Measurements from ENCODE around the gene TNFRSF11A. TPM values are rescaled to one million over a fixed set of nuclear protein-coding genes. Genes with fewer than 3 reads are reported as not detected.

TNFRSF11A gene
- 10 to 100 TPM in 1 of 2 donors, 1 to 10 TPM in 1; 5.4 to 13.7 TPM for total RNA-seq

DNA sequence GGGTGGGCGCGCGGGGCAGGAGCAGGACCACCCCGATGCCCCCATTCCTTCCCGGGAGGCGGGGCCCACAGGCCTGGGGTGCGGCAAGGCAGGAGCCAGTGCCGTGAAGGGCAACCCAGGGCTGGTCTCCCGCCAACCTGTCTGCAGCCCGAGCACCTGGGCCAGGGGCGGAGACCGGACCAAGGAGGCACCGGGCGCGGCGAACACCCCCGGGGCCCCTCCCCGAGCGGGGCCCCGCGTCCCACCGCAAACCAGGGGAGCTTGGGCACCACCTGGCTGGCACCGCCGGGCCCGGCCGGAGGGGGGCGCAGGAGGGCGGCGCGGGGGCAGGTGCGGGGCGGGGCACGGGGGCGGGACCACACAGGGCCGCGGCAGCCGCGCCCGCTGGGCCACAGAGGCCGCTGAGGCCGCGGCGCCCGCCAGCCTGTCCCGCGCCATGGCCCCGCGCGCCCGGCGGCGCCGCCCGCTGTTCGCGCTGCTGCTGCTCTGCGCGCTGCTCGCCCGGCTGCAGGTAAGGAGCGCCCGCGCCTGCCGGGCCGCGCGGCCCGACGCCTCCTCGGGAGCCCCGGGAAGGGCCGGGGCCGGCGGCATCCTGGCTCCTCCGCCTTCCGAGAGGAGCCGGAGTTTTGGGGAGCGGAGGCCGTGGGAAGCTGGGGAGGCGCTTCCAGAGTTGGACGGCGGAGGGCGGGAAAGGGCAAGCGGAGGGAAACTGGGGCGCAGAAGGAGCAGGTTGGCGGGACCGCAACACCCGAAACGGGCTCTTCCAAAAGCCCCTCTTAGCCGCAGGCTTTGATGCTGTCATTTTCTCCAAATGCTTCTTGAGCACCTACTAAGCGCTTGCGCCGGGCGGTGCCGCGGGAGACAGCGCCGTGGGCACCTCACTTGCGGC is at the start of gene TNFRSF11A:
TSS of gene TNFRSF11A (plus strand) at position 394 of the 889 bp plus-strand sequence. CDS start at position 437, 43 bp downstream.
- Mint-ChIP-seq H3K4me3 (peak within 1 kb of the TSS; percentile 83 to 90), H3K4me1 (ENCODE audit: low read depth) (peaks cover 58% of the 10 kb centered on the region), H3K27me3 (ENCODE audit: low read depth) (peaks cover 64% of the 10 kb centered on the region), H3K27ac (peak within 1 kb of the TSS; percentile 83), H3K9me3 (no peaks in the 10 kb centered on the region), H3K36me3 (ENCODE audit: insufficient read depth in 2 of 2) (peaks cover 0 to 3% of the 10 kb centered on the region in 2 donors)
- DNase-seq (peak; percentile 70 to 85), ATAC-seq (replicated peaks in 1 of 2) (peak; percentile 81 to 83)

- H3K9me3 Mint-ChIP-seq, result no peaks in the 10 kb centered on the region
- H3K4me3 Mint-ChIP-seq, result no peak overlapping the region
- H3K27me3 Mint-ChIP-seq (ENCODE audit: low read depth), result no peaks in the 10 kb centered on the region
- DNase-seq (no peak), ATAC-seq (replicated peaks in 1 of 2) (no peak)
- H3K36me3 Mint-ChIP-seq (ENCODE audit: insufficient read depth in 2 of 2), result peaks cover 4 to 8% of the 10 kb centered on the region in 2 donors
- H3K27ac Mint-ChIP-seq, result no peak overlapping the region
- H3K4me1 Mint-ChIP-seq (ENCODE audit: low read depth), result peaks cover 22% of the 10 kb centered on the region
Measured at GRCh38 chr18:62277045-62277444, 48.1 kb upstream of the TNFRSF11A start.

GRCh38 chr18:62279561-62279960 is 45.5 kb upstream of the TNFRSF11A start:
- Mint-ChIP-seq H3K4me1 (ENCODE audit: low read depth) (peaks cover 28% of the 10 kb centered on the region), H3K36me3 (ENCODE audit: insufficient read depth in 2 of 2) (peaks cover 4 to 5% of the 10 kb centered on the region in 2 donors), H3K27ac (no peak overlapping the region), H3K9me3 (no peaks in the 10 kb centered on the region), H3K27me3 (ENCODE audit: low read depth) (no peaks in the 10 kb centered on the region), H3K4me3 (no peak overlapping the region)
- ATAC-seq (replicated peaks in 1 of 2), result no peak
- DNase-seq, result no peak

DNA sequence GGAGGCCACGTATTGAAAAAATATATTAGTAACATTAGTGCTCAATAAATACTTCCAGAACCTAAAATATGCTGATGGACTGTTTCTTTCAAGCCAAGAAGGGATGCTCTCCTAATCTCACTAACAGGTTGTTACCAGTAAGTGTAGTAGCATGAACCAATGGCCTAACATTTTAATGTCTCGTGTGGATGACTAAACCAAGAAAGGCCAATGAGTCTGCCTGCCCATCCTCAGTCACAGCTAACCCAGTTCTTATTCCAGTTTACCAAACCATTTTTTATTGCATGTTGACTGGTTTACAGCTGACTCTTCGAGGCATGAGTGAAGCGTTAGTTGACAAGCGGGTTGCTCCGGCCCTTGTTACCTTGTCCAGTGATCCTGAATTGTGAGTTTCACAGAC is 45.1 kb upstream of the TNFRSF11A start:
- Mint-ChIP-seq H3K9me3 (no peaks in the 10 kb centered on the region), H3K27ac (no peak overlapping the region), H3K4me3 (no peak overlapping the region), H3K4me1 (ENCODE audit: low read depth) (peaks cover 28% of the 10 kb centered on the region), H3K27me3 (ENCODE audit: low read depth) (no peaks in the 10 kb centered on the region), H3K36me3 (ENCODE audit: insufficient read depth in 2 of 2) (peaks cover 4% of the 10 kb centered on the region in 2 donors)
- no peak for ATAC-seq (replicated peaks in 1 of 2)
- no peak for DNase-seq

GRCh38 chr18:62280786-62281185 is 44.3 kb upstream of the TNFRSF11A start:
- Mint-ChIP-seq H3K27me3 (ENCODE audit: low read depth) (no peaks in the 10 kb centered on the region), H3K36me3 (ENCODE audit: insufficient read depth in 2 of 2) (peaks cover 4 to 7% of the 10 kb centered on the region in 2 donors), H3K4me1 (ENCODE audit: low read depth) (peaks cover 34% of the 10 kb centered on the region), H3K9me3 (no peaks in the 10 kb centered on the region), H3K4me3 (peak overlapping the region in 1 of 2 donors; percentile 12), H3K27ac (peak overlapping the region; percentile 62)
- ATAC-seq (replicated peaks in 1 of 2), result peak in 1 of 2 donors; percentile 15
- no peak for DNase-seq

- Mint-ChIP-seq H3K9me3 (no peaks in the 10 kb centered on the region), H3K36me3 (ENCODE audit: insufficient read depth in 2 of 2) (peaks cover 4 to 7% of the 10 kb centered on the region in 2 donors), H3K4me3 (no peak overlapping the region), H3K27me3 (ENCODE audit: low read depth) (no peaks in the 10 kb centered on the region), H3K4me1 (ENCODE audit: low read depth) (peaks cover 36% of the 10 kb centered on the region), H3K27ac (peak overlapping the region; percentile 62)
- ATAC-seq (replicated peaks in 1 of 2) (peak; percentile 61 to 68), DNase-seq (no peak)
Measured at GRCh38 chr18:62281684-62282083, 43.4 kb upstream of the TNFRSF11A start.

DNA sequence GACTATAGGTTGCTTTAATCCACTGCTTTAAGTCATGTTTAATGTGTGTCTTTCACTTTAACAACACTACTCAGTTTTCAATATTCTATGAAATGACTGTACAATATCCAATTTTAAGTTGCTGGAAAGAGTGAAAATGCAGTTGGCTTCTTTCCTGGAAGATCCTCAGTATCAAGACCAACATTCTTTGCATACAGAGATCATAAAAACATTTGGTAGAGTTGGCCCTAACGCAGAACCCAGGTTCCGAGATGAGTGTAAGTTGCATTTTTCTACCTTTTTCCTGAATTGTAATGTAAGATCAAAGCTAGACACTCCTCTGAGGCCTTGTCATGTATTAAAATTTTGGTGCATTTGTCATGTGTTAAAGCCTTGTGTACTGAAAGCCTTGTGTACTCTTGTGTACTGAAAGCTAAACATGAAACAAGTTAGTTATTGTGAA is 42.9 kb upstream of the TNFRSF11A start:
- DNase-seq (no peak), ATAC-seq (replicated peaks in 1 of 2) (peak; percentile 46 to 53)
- Mint-ChIP-seq H3K4me1 (ENCODE audit: low read depth) (peaks cover 32% of the 10 kb centered on the region), H3K4me3 (peak overlapping the region in 1 of 2 donors; percentile 8), H3K36me3 (ENCODE audit: insufficient read depth in 2 of 2) (peaks cover 1 to 7% of the 10 kb centered on the region in 2 donors), H3K9me3 (no peaks in the 10 kb centered on the region), H3K27ac (no peak overlapping the region), H3K27me3 (ENCODE audit: low read depth) (no peaks in the 10 kb centered on the region)

DNA sequence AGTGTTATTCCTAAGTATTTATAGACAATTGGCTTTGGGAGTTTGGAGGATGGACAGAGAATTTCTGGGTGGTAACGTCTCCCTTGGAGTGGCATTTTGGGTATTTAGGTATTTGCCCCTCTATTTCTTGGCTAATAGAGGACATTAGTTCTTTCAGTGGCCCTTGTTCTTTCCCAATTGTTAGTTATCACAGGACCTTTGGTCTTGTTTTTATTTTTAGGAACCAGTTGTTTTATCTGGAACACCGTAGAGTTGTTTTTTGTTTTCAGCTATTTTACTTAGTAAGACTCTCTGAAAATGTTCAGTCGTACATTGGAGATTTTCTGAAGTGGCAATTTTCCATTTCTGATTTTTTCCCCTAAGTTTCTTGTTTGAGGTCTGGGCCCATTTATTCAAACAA is 40.5 kb upstream of the TNFRSF11A start:
- ATAC-seq (replicated peaks in 1 of 2) (no peak), DNase-seq (no peak)
- no peak overlapping the region for H3K27ac Mint-ChIP-seq
- H3K4me3 Mint-ChIP-seq, result no peak overlapping the region
- peaks cover 1 to 10% of the 10 kb centered on the region in 2 donors for H3K36me3 Mint-ChIP-seq (ENCODE audit: insufficient read depth in 2 of 2)
- no peaks in the 10 kb centered on the region for H3K9me3 Mint-ChIP-seq
- no peaks in the 10 kb centered on the region for H3K27me3 Mint-ChIP-seq (ENCODE audit: low read depth)
- peaks cover 39% of the 10 kb centered on the region for H3K4me1 Mint-ChIP-seq (ENCODE audit: low read depth)

DNA sequence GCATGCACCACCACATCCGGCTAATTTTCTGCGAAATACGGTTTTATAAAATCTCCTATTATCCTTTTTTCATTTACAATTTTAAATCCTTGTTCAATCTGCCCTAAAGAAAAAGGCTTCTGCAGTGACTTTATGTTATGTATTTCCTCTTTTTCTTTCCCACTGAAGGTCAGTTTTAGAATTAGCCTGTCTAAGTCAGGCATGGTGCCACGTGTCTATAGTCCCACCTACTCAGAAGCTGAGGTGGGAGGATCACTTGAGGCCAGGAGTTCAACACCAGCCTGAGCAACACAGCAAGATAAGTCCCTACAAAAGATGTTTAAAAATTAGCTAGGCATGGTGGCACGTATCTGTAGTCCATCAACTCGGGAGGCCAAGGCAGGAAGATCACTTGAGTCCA is 39.8 kb upstream of the TNFRSF11A start:
- DNase-seq (no peak), ATAC-seq (replicated peaks in 1 of 2) (no peak)
- Mint-ChIP-seq H3K36me3 (ENCODE audit: insufficient read depth in 2 of 2) (peaks cover 1 to 10% of the 10 kb centered on the region in 2 donors), H3K4me1 (ENCODE audit: low read depth) (peaks cover 41% of the 10 kb centered on the region), H3K27ac (no peak overlapping the region), H3K27me3 (ENCODE audit: low read depth) (no peaks in the 10 kb centered on the region), H3K4me3 (no peak overlapping the region), H3K9me3 (no peaks in the 10 kb centered on the region)

GRCh38 chr18:62287781-62288664 is 37.1 kb upstream of the TNFRSF11A start:
- ATAC-seq (replicated peaks in 1 of 2) (no peak), DNase-seq (no peak)
- H3K4me1 Mint-ChIP-seq (ENCODE audit: low read depth), result peaks cover 19% of the 10 kb centered on the region
- no peak overlapping the region for H3K4me3 Mint-ChIP-seq
- peaks cover 0 to 8% of the 10 kb centered on the region in 2 donors for H3K36me3 Mint-ChIP-seq (ENCODE audit: insufficient read depth in 2 of 2)
- H3K9me3 Mint-ChIP-seq, result no peaks in the 10 kb centered on the region
- no peaks in the 10 kb centered on the region for H3K27me3 Mint-ChIP-seq (ENCODE audit: low read depth)
- peak overlapping the region; percentile 47 for H3K27ac Mint-ChIP-seq

GRCh38 chr18:62288665-62289008 is 36.5 kb upstream of the TNFRSF11A start:
- Mint-ChIP-seq H3K27ac (no peak overlapping the region), H3K36me3 (ENCODE audit: insufficient read depth in 2 of 2) (peaks cover 0 to 8% of the 10 kb centered on the region in 2 donors), H3K4me3 (no peak overlapping the region), H3K4me1 (ENCODE audit: low read depth) (peaks cover 19% of the 10 kb centered on the region), H3K9me3 (no peaks in the 10 kb centered on the region), H3K27me3 (ENCODE audit: low read depth) (no peaks in the 10 kb centered on the region)
- ATAC-seq (replicated peaks in 1 of 2), result no peak
- DNase-seq, result no peak

- Mint-ChIP-seq H3K36me3 (ENCODE audit: insufficient read depth in 2 of 2) (peaks cover 0 to 8% of the 10 kb centered on the region in 2 donors), H3K4me3 (no peak overlapping the region), H3K4me1 (ENCODE audit: low read depth) (peaks cover 19% of the 10 kb centered on the region), H3K27me3 (ENCODE audit: low read depth) (no peaks in the 10 kb centered on the region), H3K9me3 (no peaks in the 10 kb centered on the region), H3K27ac (peak overlapping the region; percentile 18)
- peak; percentile 51 to 71 for ATAC-seq (replicated peaks in 1 of 2)
- DNase-seq, result no peak
Measured at GRCh38 chr18:62289047-62289446, 36.1 kb upstream of the TNFRSF11A start.

DNA sequence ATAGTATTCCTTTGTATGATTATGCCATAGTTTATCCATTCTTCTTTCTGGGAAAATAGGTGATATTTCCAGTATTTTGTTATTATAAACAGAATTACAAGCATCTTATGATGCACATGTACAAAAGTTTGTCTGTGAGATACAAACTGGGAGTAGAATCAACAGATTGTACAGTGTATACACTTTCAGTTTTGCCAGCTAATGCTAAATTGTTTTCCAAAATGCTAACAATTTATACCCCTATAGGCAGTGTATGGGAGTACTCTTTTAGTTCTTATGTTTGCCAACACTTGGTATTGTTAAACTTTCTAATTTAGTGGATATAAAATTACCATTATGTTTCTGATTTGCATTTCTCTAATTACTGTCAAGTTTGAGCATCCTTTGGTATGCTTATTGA is 31.0 kb upstream of the TNFRSF11A start:
- no peak overlapping the region for H3K4me3 Mint-ChIP-seq
- ATAC-seq (replicated peaks in 1 of 2), result no peak
- no peaks in the 10 kb centered on the region for H3K9me3 Mint-ChIP-seq
- peaks cover 0 to 4% of the 10 kb centered on the region in 2 donors for H3K36me3 Mint-ChIP-seq (ENCODE audit: insufficient read depth in 2 of 2)
- DNase-seq, result no peak
- H3K4me1 Mint-ChIP-seq (ENCODE audit: low read depth), result peaks cover 7% of the 10 kb centered on the region
- H3K27ac Mint-ChIP-seq, result no peak overlapping the region
- H3K27me3 Mint-ChIP-seq (ENCODE audit: low read depth), result no peaks in the 10 kb centered on the region
